ENCODE measurements around the gene GALNT13. TPM values are rescaled to one million over a fixed set of nuclear protein-coding genes. Genes with fewer than 3 reads are reported as not detected.

Gene GALNT13
- total RNA-seq, 2 experiments from 2014 or later: 0.32 to 0.60 TPM

- CTCF ChIA-PET: no interaction called here
- Mint-ChIP-seq H3K4me1 (ENCODE audit: low read depth) (no peaks in the 10 kb centered on the region), H3K27me3 (no peaks in the 10 kb centered on the region), H3K36me3 (ENCODE audit: low read depth) (no peaks in the 10 kb centered on the region), H3K27ac (no peak overlapping the region), H3K4me3 (no peak overlapping the region), H3K9me3 (peaks cover 4% of the 10 kb centered on the region)
- no peak for ATAC-seq
- no peak for TF ChIP-seq CTCF (IDR thresholded peaks at IDR 0.05)
- DNase-seq: no peak
- POLR2A ChIA-PET: no interaction called here
- intact Hi-C loops (cut with micrococcal nuclease): no loop called here
Observed at GRCh38 chr2:153944800-153945199, 73.1 kb downstream of the GALNT13 start.

GRCh38 chr2:153946036-153946435 lies 74.3 kb downstream of the GALNT13 start:
- Mint-ChIP-seq H3K4me1 (ENCODE audit: low read depth) (no peaks in the 10 kb centered on the region), H3K9me3 (peaks cover 4% of the 10 kb centered on the region), H3K36me3 (ENCODE audit: low read depth) (no peaks in the 10 kb centered on the region), H3K27ac (no peak overlapping the region), H3K4me3 (no peak overlapping the region), H3K27me3 (no peaks in the 10 kb centered on the region)
- DNase-seq (no peak), ATAC-seq (no peak)
- CTCF ChIA-PET: no interaction called here
- intact Hi-C loops (cut with micrococcal nuclease): no loop called here
- POLR2A ChIA-PET: no interaction called here
- TF ChIP-seq CTCF (IDR thresholded peaks at IDR 0.05): no peak

GRCh38 chr2:153953761-153954160 lies 82.0 kb downstream of the GALNT13 start:
- no peak for TF ChIP-seq CTCF (IDR thresholded peaks at IDR 0.05)
- no peaks in the 10 kb centered on the region for H3K36me3 Mint-ChIP-seq (ENCODE audit: low read depth)
- no peak for DNase-seq
- ATAC-seq: no peak
- peaks cover 4% of the 10 kb centered on the region for H3K9me3 Mint-ChIP-seq
- POLR2A ChIA-PET: no interaction called here
- intact Hi-C loops (cut with micrococcal nuclease): loop anchor here (10.0 kb wide), 1 partner anchor 171 kb away; no protein-coding TSS in a partner anchor
- CTCF ChIA-PET: no interaction called here
- no peak overlapping the region for H3K27ac Mint-ChIP-seq
- no peak overlapping the region for H3K4me3 Mint-ChIP-seq
- no peaks in the 10 kb centered on the region for H3K27me3 Mint-ChIP-seq
- no peaks in the 10 kb centered on the region for H3K4me1 Mint-ChIP-seq (ENCODE audit: low read depth)

- DNase-seq (no peak), ATAC-seq (no peak)
- Mint-ChIP-seq H3K36me3 (ENCODE audit: low read depth) (no peaks in the 10 kb centered on the region), H3K4me3 (no peak overlapping the region), H3K9me3 (peaks cover 6% of the 10 kb centered on the region), H3K4me1 (ENCODE audit: low read depth) (no peaks in the 10 kb centered on the region), H3K27me3 (no peaks in the 10 kb centered on the region), H3K27ac (no peak overlapping the region)
- POLR2A ChIA-PET: no interaction called here
- intact Hi-C loops (cut with micrococcal nuclease): no loop called here
- TF ChIP-seq CTCF (IDR thresholded peaks at IDR 0.05): no peak
- CTCF ChIA-PET: no interaction called here
Observed at GRCh38 chr2:153963256-153963655, 91.5 kb downstream of the GALNT13 start.

- intact Hi-C loops (cut with micrococcal nuclease): no loop called here
- CTCF ChIA-PET: no interaction called here
- Mint-ChIP-seq H3K27ac (no peak overlapping the region), H3K4me3 (no peak overlapping the region), H3K36me3 (ENCODE audit: low read depth) (no peaks in the 10 kb centered on the region), H3K9me3 (peaks cover 5% of the 10 kb centered on the region), H3K27me3 (no peaks in the 10 kb centered on the region), H3K4me1 (ENCODE audit: low read depth) (no peaks in the 10 kb centered on the region)
- no peak for ATAC-seq
- no peak for DNase-seq
- POLR2A ChIA-PET: no interaction called here
- no peak for TF ChIP-seq CTCF (IDR thresholded peaks at IDR 0.05)
Observed at GRCh38 chr2:153967248-153967973, 95.7 kb downstream of the GALNT13 start.
